ENCODE results near the gene SLC8A1.

The SLC8A1 gene

DNA sequence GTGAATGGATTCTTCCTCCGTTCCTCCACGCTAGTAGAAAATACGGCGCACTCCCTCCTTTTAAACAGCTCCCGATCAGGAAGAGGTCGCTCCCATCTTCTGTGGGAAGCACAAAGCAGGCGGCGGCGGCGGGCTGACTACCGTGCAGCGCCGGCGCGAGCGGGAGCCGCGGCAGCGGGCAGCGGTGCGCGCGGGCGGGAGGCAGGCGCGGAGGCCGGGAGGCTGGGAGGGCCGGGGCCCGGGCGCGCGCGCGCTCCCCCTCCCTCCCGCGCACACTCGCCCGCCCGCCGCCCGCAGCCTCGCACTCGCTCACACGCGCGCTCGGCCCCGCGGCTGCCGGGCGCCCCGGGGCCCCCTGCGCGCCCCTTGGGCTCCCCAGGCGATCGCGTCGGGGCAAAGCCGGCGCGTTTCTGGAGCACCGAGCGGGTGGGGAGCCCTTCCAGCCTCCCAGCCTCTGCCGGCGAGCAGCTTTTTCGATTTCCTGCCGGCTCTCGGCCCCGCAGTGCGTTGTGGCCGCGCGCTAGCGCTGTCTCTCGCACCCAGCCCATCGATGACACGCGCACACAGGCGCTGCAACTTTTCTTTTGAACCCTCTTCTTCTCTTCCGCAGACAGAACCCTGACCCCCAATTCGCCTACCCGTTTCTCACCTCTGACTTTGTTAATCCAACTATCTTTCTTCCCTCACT is at the start of gene SLC8A1:
SLC8A1 (minus strand) TSS at position 173 of the 688 bp plus-strand sequence.
- TF ChIP-seq, protein P1, sequence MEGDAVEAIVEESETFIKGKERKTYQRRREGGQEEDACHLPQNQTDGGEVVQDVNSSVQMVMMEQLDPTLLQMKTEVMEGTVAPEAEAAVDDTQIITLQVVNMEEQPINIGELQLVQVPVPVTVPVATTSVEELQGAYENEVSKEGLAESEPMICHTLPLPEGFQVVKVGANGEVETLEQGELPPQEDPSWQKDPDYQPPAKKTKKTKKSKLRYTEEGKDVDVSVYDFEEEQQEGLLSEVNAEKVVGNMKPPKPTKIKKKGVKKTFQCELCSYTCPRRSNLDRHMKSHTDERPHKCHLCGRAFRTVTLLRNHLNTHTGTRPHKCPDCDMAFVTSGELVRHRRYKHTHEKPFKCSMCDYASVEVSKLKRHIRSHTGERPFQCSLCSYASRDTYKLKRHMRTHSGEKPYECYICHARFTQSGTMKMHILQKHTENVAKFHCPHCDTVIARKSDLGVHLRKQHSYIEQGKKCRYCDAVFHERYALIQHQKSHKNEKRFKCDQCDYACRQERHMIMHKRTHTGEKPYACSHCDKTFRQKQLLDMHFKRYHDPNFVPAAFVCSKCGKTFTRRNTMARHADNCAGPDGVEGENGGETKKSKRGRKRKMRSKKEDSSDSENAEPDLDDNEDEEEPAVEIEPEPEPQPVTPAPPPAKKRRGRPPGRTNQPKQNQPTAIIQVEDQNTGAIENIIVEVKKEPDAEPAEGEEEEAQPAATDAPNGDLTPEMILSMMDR (IDR thresholded peaks at IDR 0.05; ENCODE audit: low read depth, low read length, missing control alignments), result no peak
- no peak for DNase-seq (ENCODE audit: low read depth)
- H3K4me3 ChIP-seq (ENCODE audit: low read depth, low read length), result peak within 1 kb of the TSS; percentile 22

DNA sequence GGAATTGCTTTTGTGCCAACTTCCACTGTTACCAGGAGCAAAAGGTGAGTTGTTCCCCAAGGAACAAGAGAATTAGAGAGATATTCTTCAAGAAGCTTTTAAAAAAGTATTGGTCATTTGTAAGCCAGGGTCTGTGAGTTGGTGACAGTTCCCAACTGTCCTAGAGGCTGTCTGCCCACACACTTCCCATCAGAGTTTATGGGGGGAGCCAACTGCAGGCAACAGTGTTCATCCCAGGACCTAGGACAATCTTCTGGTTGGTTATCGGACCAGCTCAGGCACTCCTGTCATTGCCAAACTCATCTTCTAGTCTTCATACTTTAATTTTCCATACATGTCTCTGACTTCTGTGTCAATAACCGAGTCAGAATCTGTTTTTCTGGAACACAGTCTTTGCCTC is 47.5 kb upstream of the SLC8A1 start:
- no peak for DNase-seq (ENCODE audit: low read depth)
- TF ChIP-seq, protein P1 (IDR thresholded peaks at IDR 0.05; ENCODE audit: low read depth, low read length, missing control alignments), result no peak
- H3K4me3 ChIP-seq (ENCODE audit: low read depth, low read length), result no peak overlapping the region

DNA sequence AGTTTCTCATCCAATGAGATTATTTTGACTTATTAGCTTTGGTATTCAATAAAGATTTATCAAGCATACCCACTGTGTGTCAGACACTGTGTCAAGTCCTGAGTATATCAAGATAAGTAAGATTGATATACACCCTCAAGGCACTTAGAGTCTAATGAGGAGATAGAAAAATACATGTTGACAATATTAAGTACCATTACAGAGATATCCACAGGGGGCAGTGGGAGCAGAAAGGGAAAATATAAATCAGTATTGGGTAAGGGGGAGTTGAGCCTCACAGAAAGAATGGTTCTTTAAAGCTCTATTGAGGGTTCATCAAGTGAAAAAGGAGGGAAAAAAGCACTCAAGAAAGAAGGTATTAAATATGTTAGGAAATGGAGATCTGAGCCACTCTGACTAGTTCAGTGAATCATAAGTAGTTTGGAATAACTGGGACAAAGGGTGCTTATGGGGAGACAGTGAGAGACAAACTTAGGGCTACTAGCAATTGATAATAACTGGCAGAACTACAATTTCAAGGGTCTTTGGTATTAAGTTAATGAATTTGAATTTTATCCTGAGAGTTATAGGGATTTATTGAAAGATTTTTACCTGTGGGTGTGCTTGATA is 45.5 kb upstream of the SLC8A1 start:
- DNase-seq (ENCODE audit: low read depth), result no peak
- TF ChIP-seq, protein P1 (IDR thresholded peaks at IDR 0.05; ENCODE audit: low read depth, low read length, missing control alignments), result no peak

DNA sequence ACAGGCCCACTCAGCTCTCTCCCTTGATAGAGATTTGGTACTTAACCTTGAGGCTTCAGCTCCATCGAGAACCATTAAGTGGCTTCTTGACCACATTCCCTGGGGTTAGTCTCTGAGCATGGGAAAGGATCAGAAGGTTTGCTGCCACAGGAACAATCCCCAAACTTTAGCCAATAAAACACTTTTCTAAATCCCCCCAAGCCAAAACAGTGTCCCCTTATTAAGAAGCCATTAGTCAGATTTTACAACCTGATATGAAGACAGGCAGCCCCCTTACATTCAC is 37.7 kb upstream of the SLC8A1 start:
- TF ChIP-seq, protein P1 (IDR thresholded peaks at IDR 0.05; ENCODE audit: low read depth, low read length, missing control alignments), result no peak
- no peak overlapping the region for H3K4me3 ChIP-seq (ENCODE audit: low read depth, low read length)
- DNase-seq (ENCODE audit: low read depth), result no peak

More for the DNA sequence above, 45.5 kb upstream of the SLC8A1 start:
- no peak overlapping the region for H3K4me3 ChIP-seq (ENCODE audit: low read depth, low read length)

DNA sequence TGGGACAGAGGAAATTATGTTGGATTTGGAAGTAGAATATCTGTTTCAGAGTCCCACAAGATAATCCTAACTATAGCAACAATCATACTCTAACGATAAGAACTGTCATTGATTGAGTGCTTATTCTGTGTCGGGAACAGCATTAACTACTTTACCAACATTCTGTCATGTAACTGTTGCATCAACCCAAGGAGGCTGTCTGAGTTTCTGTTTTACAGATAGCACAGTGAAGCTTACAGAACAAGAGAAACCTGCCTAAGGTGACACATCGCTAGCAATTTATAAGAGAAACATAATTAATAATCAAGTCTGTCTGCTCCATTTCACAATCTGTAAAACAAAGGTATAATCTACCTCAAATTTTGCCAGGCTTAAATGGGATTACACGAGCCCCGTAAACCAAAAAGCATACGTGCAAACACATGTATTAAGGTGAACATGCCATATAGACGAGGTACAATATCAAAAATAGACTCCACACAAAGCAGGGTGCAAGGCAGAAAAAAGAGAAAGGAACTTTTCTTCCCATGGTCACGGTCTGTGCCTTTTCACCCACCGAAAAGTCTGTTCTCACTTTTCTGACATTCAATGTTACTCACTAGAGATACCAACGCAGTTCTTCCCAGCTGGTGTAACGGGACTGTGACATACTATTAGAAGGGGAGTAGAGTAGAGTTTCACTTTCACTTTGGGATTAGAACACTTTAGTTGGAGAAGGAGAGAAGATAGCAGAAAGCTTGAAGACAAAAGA is 37.2 kb upstream of the SLC8A1 start:
- no peak overlapping the region for H3K4me3 ChIP-seq (ENCODE audit: low read depth, low read length)
- TF ChIP-seq, protein P1 (IDR thresholded peaks at IDR 0.05; ENCODE audit: low read depth, low read length, missing control alignments), result no peak

DNA sequence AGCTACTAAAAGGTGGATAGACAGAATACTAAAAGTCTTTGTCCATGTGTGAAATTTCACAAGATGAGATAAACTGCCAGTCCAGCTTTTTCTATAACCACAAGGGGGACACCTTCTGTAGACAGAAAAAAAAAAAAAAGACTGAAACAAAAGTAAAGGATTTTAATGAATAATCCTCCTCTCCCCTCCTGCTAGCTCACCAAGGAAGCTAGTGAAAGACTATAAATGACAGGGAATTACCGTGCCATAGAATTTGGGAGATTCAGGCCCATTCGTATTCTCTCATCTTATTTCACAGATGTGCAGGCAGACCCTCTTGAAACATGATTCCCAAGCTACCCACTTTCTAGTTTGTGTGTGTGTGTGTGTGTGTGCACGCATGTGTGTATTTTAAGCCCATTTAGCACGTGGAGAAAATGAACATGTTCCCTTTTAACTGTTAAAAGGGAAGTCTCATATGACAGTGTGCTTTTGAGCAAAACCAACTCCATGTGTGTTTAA is 36.3 kb upstream of the SLC8A1 start:
- TF ChIP-seq, protein P1 (IDR thresholded peaks at IDR 0.05; ENCODE audit: low read depth, low read length, missing control alignments), result peak; percentile 7
- no peak for DNase-seq (ENCODE audit: low read depth)
- H3K4me3 ChIP-seq (ENCODE audit: low read depth, low read length), result no peak overlapping the region

More for the DNA sequence above, 37.2 kb upstream of the SLC8A1 start:
- no peak for DNase-seq (ENCODE audit: low read depth)

All from GM12864 (cell line).